ENCODE measurements around the gene POFUT2. TPM values are rescaled to one million over a fixed set of nuclear protein-coding genes. Genes with fewer than 3 reads are reported as not detected.

POFUT2 gene
- total RNA-seq, 4 donors from 2014 or later: 4.8 to 11.0 (median 5.9) TPM

DNA sequence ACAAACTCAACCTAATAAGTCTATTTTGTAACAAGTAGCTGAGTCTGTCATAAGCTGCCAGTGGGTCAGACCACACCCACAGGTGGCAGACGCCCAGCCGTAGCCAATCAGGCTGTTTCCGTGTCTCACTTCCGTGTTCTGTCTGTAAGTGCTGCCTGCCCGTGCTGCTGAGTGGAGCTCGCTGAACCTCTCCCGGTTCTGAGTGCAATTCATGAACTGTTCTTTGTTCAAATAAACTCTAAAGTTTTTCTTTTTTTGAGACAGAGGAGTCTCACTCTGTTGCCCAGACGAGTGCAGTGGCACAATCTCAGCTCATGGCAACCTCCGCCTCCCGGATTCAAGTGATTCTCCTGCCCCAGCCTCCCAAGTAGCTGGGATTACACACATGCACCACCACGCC lies 25.1 kb downstream of the POFUT2 start:
- peaks cover 0 to 46% of the 10 kb centered on the region in 2 donors for H3K36me3 ChIP-seq
- intact Hi-C loops (cut with DNase I; ENCODE audit: low total_unique reads): loop anchor here (5.0 kb wide), 1 partner anchor 685 kb away; no protein-coding TSS in a partner anchor
- H3K9me3 ChIP-seq: no peaks in the 10 kb centered on the region
- in situ Hi-C loops (cut with MboI; ENCODE audit: low sequenced_read_pairs in 4 of 4): no loop called here
- DNase-seq (no peak), ATAC-seq (no peak)
- peaks cover 0 to 3% (median 0%) of the 10 kb centered on the region in 3 donors for H3K27me3 ChIP-seq
- no peaks in the 10 kb centered on the region for H3K4me1 ChIP-seq
- TF ChIP-seq POLR2A (IDR thresholded peaks at IDR 0.05) (no peak), CTCF (IDR thresholded peaks at IDR 0.05 in 4 of 5, conservative IDR thresholded peaks at IDR 0.05 in 1 of 5) (no peak)
- H3K4me3 ChIP-seq: no peak overlapping the region
- H3K27ac ChIP-seq: no peak overlapping the region

DNA sequence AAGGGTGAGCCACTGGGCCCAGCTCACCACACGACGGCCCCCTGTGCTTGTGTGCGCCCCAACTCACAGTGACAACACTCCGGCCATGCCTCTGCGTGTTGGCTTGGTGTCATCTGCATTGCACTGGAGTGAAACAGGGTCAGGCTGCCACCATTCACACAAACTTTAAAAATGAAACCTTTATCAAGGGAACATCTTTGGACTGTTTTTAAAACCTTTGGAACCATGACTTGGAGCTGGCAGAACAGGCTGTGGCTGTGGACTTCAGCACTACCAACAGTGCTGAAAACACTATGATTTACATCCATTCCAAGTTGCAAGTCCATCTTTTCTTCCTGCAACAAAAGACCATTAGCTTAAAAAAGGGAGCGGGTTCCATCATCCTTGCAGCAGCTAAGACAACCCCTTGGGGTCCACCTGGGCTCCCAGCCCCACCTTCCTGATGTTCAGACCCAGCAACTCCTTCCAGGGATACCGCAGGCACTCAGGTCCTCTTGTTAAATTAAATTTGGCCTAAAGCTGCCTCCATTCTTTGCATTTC lies 25.6 kb downstream of the POFUT2 start:
- DNase-seq: no peak
- H3K4me3 ChIP-seq: no peak overlapping the region
- ATAC-seq: no peak
- TF ChIP-seq CTCF (IDR thresholded peaks at IDR 0.05 in 4 of 5, conservative IDR thresholded peaks at IDR 0.05 in 1 of 5) (no peak), POLR2A (IDR thresholded peaks at IDR 0.05) (no peak)
- H3K4me1 ChIP-seq: no peaks in the 10 kb centered on the region
- H3K27ac ChIP-seq: no peak overlapping the region
- peaks cover 0 to 3% (median 3%) of the 10 kb centered on the region in 3 donors for H3K27me3 ChIP-seq
- in situ Hi-C loops (cut with MboI; ENCODE audit: low sequenced_read_pairs in 4 of 4): no loop called here
- H3K36me3 ChIP-seq: peaks cover 0 to 41% of the 10 kb centered on the region in 2 donors
- H3K9me3 ChIP-seq: no peaks in the 10 kb centered on the region
- intact Hi-C loops (cut with DNase I; ENCODE audit: low total_unique reads): loop anchor here (5.0 kb wide), 1 partner anchor 685 kb away; no protein-coding TSS in a partner anchor

DNA sequence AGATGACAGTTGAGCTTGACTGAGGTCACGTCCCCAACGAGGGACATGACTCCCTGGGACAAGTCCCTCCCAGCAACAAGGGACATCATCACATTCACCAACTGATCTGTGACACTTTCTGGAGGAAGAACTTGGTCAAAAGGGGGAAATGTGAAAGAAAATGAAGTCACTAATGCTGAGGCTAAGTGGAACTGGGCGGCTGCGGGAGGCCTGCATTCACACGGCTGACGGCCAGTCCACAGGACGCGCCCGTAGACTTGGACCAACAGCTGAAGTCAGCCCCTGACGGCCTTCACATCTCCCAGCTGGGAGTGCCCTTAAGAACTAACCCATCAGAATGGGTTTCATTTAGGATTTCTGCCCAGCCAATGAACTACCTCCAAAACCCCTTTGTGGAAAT lies 26.6 kb downstream of the POFUT2 start:
- DNase-seq (no peak), ATAC-seq (no peak)
- Histone ChIP-seq H3K4me1 (no peaks in the 10 kb centered on the region), H3K4me3 (no peak overlapping the region), H3K36me3 (peaks cover 0 to 31% of the 10 kb centered on the region in 2 donors), H3K27me3 (peaks cover 0 to 11% (median 6%) of the 10 kb centered on the region in 3 donors), H3K9me3 (no peaks in the 10 kb centered on the region), H3K27ac (no peak overlapping the region)
- TF ChIP-seq CTCF (IDR thresholded peaks at IDR 0.05 in 4 of 5, conservative IDR thresholded peaks at IDR 0.05 in 1 of 5) (no peak), POLR2A (IDR thresholded peaks at IDR 0.05) (no peak)
- in situ Hi-C loops (cut with MboI; ENCODE audit: low sequenced_read_pairs in 4 of 4) (no loop called here), intact Hi-C loops (cut with DNase I; ENCODE audit: low total_unique reads) (loop anchor here (5.0 kb wide), 1 partner anchor 686 kb away; no protein-coding TSS in a partner anchor)

- no peak for ATAC-seq
- H3K4me3 ChIP-seq: no peak overlapping the region
- peaks cover under 1 to 15% (median 6%) of the 10 kb centered on the region in 3 donors for H3K27me3 ChIP-seq
- no peak overlapping the region for H3K27ac ChIP-seq
- TF ChIP-seq POLR2A (IDR thresholded peaks at IDR 0.05): no peak
- TF ChIP-seq CTCF (IDR thresholded peaks at IDR 0.05 in 4 of 5, conservative IDR thresholded peaks at IDR 0.05 in 1 of 5): no peak
- no peak for DNase-seq
- peaks cover 0 to 23% of the 10 kb centered on the region in 2 donors for H3K36me3 ChIP-seq
- in situ Hi-C loops (cut with MboI; ENCODE audit: low sequenced_read_pairs in 4 of 4): no loop called here
- H3K4me1 ChIP-seq: no peaks in the 10 kb centered on the region
- intact Hi-C loops (cut with DNase I; ENCODE audit: low total_unique reads): loop anchor here (5.0 kb wide), 1 partner anchor 687 kb away; no protein-coding TSS in a partner anchor
- no peaks in the 10 kb centered on the region for H3K9me3 ChIP-seq
These were observed 27.4 kb downstream of the POFUT2 start for GRCh38 chr21:45260191-45260825.

All from gastrocnemius medialis (tissue), 4 donors.